ENCODE data around the gene LCTL. TPM values are rescaled to one million over a fixed set of nuclear protein-coding genes. Genes with fewer than 3 reads are reported as not detected.

LCTL gene
- total and polyA plus RNA-seq, 2 of the 8 experiments (the other 6 are each of a cell fraction or from before 2014, with no cell fraction given) = 5.5 to 6.2 TPM

GRCh38 chr15:66523926-66524325, 41.9 kb downstream of the LCTL start:
- Histone ChIP-seq H3K4ac (replicated peaks; ENCODE audit: insufficient read length, low read depth, low read length) (no peak overlapping the region), H3K4me3 (ENCODE audit: extremely low read depth in 1 of 4, insufficient read depth in 2 of 4, low read depth in 3 of 4, low read length in 4 of 4) (no peak overlapping the region), H4K20me1 (replicated peaks in 1 of 2; ENCODE audit: control insufficient read depth in 1 of 2, insufficient read depth in 2 of 2, low read length in 2 of 2) (peaks cover 2 to 3% of the 10 kb centered on the region in 2 experiments), H3K56ac (replicated peaks; ENCODE audit: insufficient read length, low read depth, low read length) (no peak overlapping the region), H4K91ac (replicated peaks; ENCODE audit: insufficient read length, low read length) (no peak overlapping the region), H3K9ac (replicated peaks in 1 of 4; ENCODE audit: extremely low read depth in 1 of 4, low read depth in 3 of 4, low read length in 3 of 4) (no peak overlapping the region), H3K79me2 (ENCODE audit: control insufficient read depth in 1 of 2, insufficient read depth in 2 of 2, low read length in 2 of 2) (no peaks in the 10 kb centered on the region), H3K23me2 (ENCODE audit: low read depth, low read length) (no peaks in the 10 kb centered on the region), H2BK12ac (ENCODE audit: low read depth, low read length) (no peak overlapping the region), H2BK20ac (ENCODE audit: low read length) (no peak overlapping the region), H2AFZ (ENCODE audit: low read length) (no peak overlapping the region), H3K23ac (ENCODE audit: insufficient read length) (no peak overlapping the region), H4K8ac (ENCODE audit: extremely low read depth, insufficient read depth, low read length) (no peak overlapping the region), H2BK5ac (ENCODE audit: low read depth, low read length) (no peak overlapping the region), H3K14ac (ENCODE audit: insufficient read length) (no peak overlapping the region), H3K18ac (ENCODE audit: extremely low read depth, low read length) (no peak overlapping the region), H4K5ac (ENCODE audit: insufficient read length, low read depth, low read length) (no peak overlapping the region), H3K36me3 (ENCODE audit: control insufficient read depth in 2 of 4, insufficient read depth in 4 of 4, low read length in 3 of 4) (peaks cover 8 to 58% (median 33%) of the 10 kb centered on the region in 4 experiments), H3K9me3 (ENCODE audit: insufficient read depth in 2 of 2, low read depth in 1 of 2, low read length in 1 of 2) (no peaks in the 10 kb centered on the region), H3K4me2 (ENCODE audit: insufficient read depth in 1 of 2, low read depth in 2 of 2, low read length in 2 of 2) (no peak overlapping the region), H3K27ac (ENCODE audit: low read depth, low read length) (no peak overlapping the region), H3K27me3 (replicated peaks in 1 of 4; ENCODE audit: control insufficient read depth in 3 of 4, extremely low read depth in 1 of 4, insufficient read depth in 3 of 4, low read length in 3 of 4) (no peaks in the 10 kb centered on the region), H2BK120ac (replicated peaks; ENCODE audit: low read depth, low read length) (no peak overlapping the region), H2AK5ac (ENCODE audit: low read depth, low read length) (no peak overlapping the region), H3K4me1 (replicated peaks in 1 of 4; ENCODE audit: control insufficient read depth in 3 of 4, insufficient read depth in 4 of 4, low read length in 3 of 4) (no peaks in the 10 kb centered on the region), H2BK15ac (ENCODE audit: low read length) (no peak overlapping the region), H3K79me1 (ENCODE audit: low read depth, low read length) (no peaks in the 10 kb centered on the region)
- CTCF ChIA-PET (ENCODE audit: partially characterized antibody) = no interaction called here
- no peak for DNase-seq (ENCODE audit: low read depth in 1 of 2, low spot score in 2 of 2)
- TF ChIP-seq TCF12 (IDR thresholded peaks at IDR 0.05; ENCODE audit: low read depth, low read length) = no peak
- no peak for TF ChIP-seq CHD2 (IDR thresholded peaks at IDR 0.05; ENCODE audit: low read length)
- no peak for TF ChIP-seq ATF2 (IDR thresholded peaks at IDR 0.05; ENCODE audit: low read length)
- TF ChIP-seq POLR2A (IDR thresholded peaks at IDR 0.05; ENCODE audit: control extremely low read depth in 1 of 2, low read depth in 2 of 2, low read length in 2 of 2) = no peak
- no peak for TF ChIP-seq HDAC6 (IDR thresholded peaks at IDR 0.05; ENCODE audit: low read depth, low read length)
- TF ChIP-seq RAD21 (IDR thresholded peaks at IDR 0.05 in 1 of 2, conservative IDR thresholded peaks at IDR 0.05 in 1 of 2; ENCODE audit: low read depth in 2 of 2, low read length in 2 of 2) = no peak
- no peak for TF ChIP-seq SUZ12 (IDR thresholded peaks at IDR 0.05; ENCODE audit: low read length)
- TF ChIP-seq CBX8 (IDR thresholded peaks at IDR 0.05; ENCODE audit: borderline replicate concordance, low read depth, low read length) = no peak
- TF ChIP-seq ZNF274 (IDR thresholded peaks at IDR 0.05; ENCODE audit: borderline replicate concordance, extremely low read depth, low read length) = no peak
- no peak for TF ChIP-seq TAF7 (optimal IDR thresholded peaks at IDR 0.05; ENCODE audit: borderline replicate concordance, low read depth, low read length)
- no peak for TF ChIP-seq MAX (IDR thresholded peaks at IDR 0.05)
- no peak for TF ChIP-seq PHF8 (conservative IDR thresholded peaks at IDR 0.05; ENCODE audit: low read depth, low read length)
- POLR2A ChIA-PET (ENCODE audit: partially characterized antibody) = interaction anchor here (0.9 to 1.3 kb wide), 4 partner anchors 17 to 31 kb away, joined by 3 to 9 read pairs (median 3); partner anchors contain the start of genes RPL4 and ZWILCH
- WGBS, 2 experiments (ENCODE audit: extremely low coverage in 1 of 2, insufficient coverage in 1 of 2, insufficient read length in 1 of 2, insufficient replicate concordance in 2 of 2, low coverage in 1 of 2, low lambda C conversion rate in 2 of 2, missing lambda C conversion rate in 1 of 2) = 87% methylated on average over 3 of the region's 3 CpGs; no CpG with 5 or more reads in 1 of the 2 experiments
- no peak for FAIRE-seq

Measured in H1 (cell line).